GM23338 (cell line): ENCODE measurements around the gene TLX1. TPM values are rescaled to one million over a fixed set of nuclear protein-coding genes. Genes with fewer than 3 reads are reported as not detected.

Experiments
- ATAC-seq: fragments of 200-7000 bp; cut with Tn5 transposase; 3 replicates; pipeline ENCODE4 v1.9.1; 2020
- DNase-seq: peaks from one replicate; pipeline ENCODE4 v3.0.0-alpha.2; 2015; ENCODE audit warnings: low spot score
- H2AFZ ChIP-seq: fragments of 200-600 bp; sonication (generic); 2 replicates; pipeline ENCODE4 v1.8.0; 2016; ENCODE audit warnings: antibody characterized with exemption, mild to moderate bottlenecking, moderate library complexity
- H3F3A ChIP-seq: fragments of 200-600 bp; sonication (generic); replicated peaks from 2 replicates; pipeline ENCODE4 v1.8.0; 2017; ENCODE audit warnings: antibody characterized with exemption, mixed run types, low read depth
- H3K27ac ChIP-seq: fragments of 200-600 bp; sonication (generic); 2 replicates; pipeline ENCODE4 v1.6.1; 2016; ENCODE audit warnings: low read depth
- H3K27me3 ChIP-seq: fragments of 200-600 bp; sonication (generic); 2 replicates; pipeline ENCODE4 v1.8.0; 2016; ENCODE audit warnings: mild to moderate bottlenecking, mixed run types, moderate library complexity; ENCODE audit not compliant: insufficient read depth
- H3K36me3 ChIP-seq: fragments of 200-600 bp; sonication (generic); 2 replicates; pipeline ENCODE4 v1.8.0; 2016; ENCODE audit warnings: mild to moderate bottlenecking; ENCODE audit not compliant: insufficient read depth
- H3K4me1 ChIP-seq: fragments of 200-600 bp; sonication (generic); 2 replicates; pipeline ENCODE4 v1.8.0; 2016; ENCODE audit warnings: mild to moderate bottlenecking, moderate library complexity; ENCODE audit not compliant: insufficient read depth
- H3K4me2 ChIP-seq: fragments of 200-600 bp; sonication (generic); 2 replicates; pipeline ENCODE4 v1.7.1; 2017; ENCODE audit warnings: mixed run types
- H3K4me3 ChIP-seq: fragments of 200-600 bp; sonication (generic); 2 replicates; pipeline ENCODE4 v1.6.1; 2016; ENCODE audit warnings: mixed run types
- H3K79me2 ChIP-seq: fragments of 200-600 bp; sonication (generic); replicated peaks from 2 replicates; pipeline ENCODE4 v1.8.0; 2017; ENCODE audit warnings: mild to moderate bottlenecking; ENCODE audit not compliant: insufficient read depth
- H3K9me2 ChIP-seq: fragments of 200-600 bp; sonication (generic); 2 replicates; pipeline ENCODE4 v1.8.0; 2017; ENCODE audit not compliant: insufficient read depth
- H4K20me1 ChIP-seq: fragments of 200-600 bp; sonication (generic); replicated peaks from 2 replicates; pipeline ENCODE4 v1.8.0; 2017; ENCODE audit warnings: mild to moderate bottlenecking; ENCODE audit not compliant: insufficient read depth
- H3K27ac Mint-ChIP-seq: 2 replicates; pipeline ENCODE4 v1.8.0; 2020; ENCODE audit warnings: inconsistent platforms, mild to moderate bottlenecking, moderate library complexity, mixed read lengths
- H3K27me3 Mint-ChIP-seq: 3 replicates; pipeline ENCODE4 v1.8.0; 2022; ENCODE audit warnings: low read depth, mild to moderate bottlenecking, moderate library complexity, mixed read lengths, inconsistent platforms; ENCODE audit not compliant: insufficient read depth, poor library complexity
- H3K36me3 Mint-ChIP-seq: 3 replicates; pipeline ENCODE4 v1.8.0; 2021; ENCODE audit warnings: low read depth, mild to moderate bottlenecking, inconsistent platforms, moderate library complexity, mixed read lengths
- H3K4me1 Mint-ChIP-seq: 3 replicates; pipeline ENCODE4 v1.8.0; 2020; ENCODE audit warnings: mild to moderate bottlenecking, inconsistent platforms, mixed read lengths
- H3K4me3 Mint-ChIP-seq: 3 replicates; pipeline ENCODE4 v1.8.0; 2021; ENCODE audit warnings: moderate library complexity, mild to moderate bottlenecking, inconsistent platforms, mixed read lengths
- H3K9me3 Mint-ChIP-seq: 3 replicates; pipeline ENCODE4 v1.8.0; 2020; ENCODE audit warnings: moderate library complexity, mild to moderate bottlenecking, inconsistent platforms, mixed read lengths
- CREB1 ChIP-seq: fragments of 250-450 bp; sonication (Bioruptor Pico); IDR thresholded peaks from 2 replicates; pipeline ENCODE4 v1.5.0; 2020; ENCODE audit warnings: low read depth, mild to moderate bottlenecking, moderate library complexity
- EZH2 ChIP-seq: fragments of 200-600 bp; sonication (generic); IDR thresholded peaks from one replicate; pipeline ENCODE4 v1.8.0; 2017; ENCODE audit warnings: antibody characterized with exemption, mild to moderate bottlenecking, low read depth; ENCODE audit not compliant: unreplicated experiment
- EZH2phosphoT487 ChIP-seq: fragments of 200-600 bp; sonication (generic); IDR thresholded peaks from one replicate; pipeline ENCODE4 v1.8.1; 2018; ENCODE audit warnings: antibody characterized with exemption; ENCODE audit not compliant: unreplicated experiment
- JUNB ChIP-seq: IDR thresholded peaks from one replicate; pipeline ENCODE4 v1.6.1; 2016; ENCODE audit warnings: antibody characterized with exemption; ENCODE audit not compliant: unreplicated experiment
- NANOG ChIP-seq: IDR thresholded peaks from 2 replicates; pipeline ENCODE4 v1.6.1; 2016; ENCODE audit warnings: antibody characterized with exemption, borderline replicate concordance
- POLR2AphosphoS5 ChIP-seq: IDR thresholded peaks from 2 replicates; pipeline ENCODE4 v1.6.1; 2016; ENCODE audit warnings: antibody characterized with exemption, low read depth
- STAT1 ChIP-seq: IDR thresholded peaks from one replicate; pipeline ENCODE4 v1.6.1; 2016; ENCODE audit warnings: antibody characterized with exemption; ENCODE audit not compliant: unreplicated experiment
- ZNF114 ChIP-seq: fragments of 250-450 bp; sonication (Bioruptor Pico); IDR thresholded peaks from 2 replicates; pipeline ENCODE4 v1.5.0; 2020; ENCODE audit warnings: mild to moderate bottlenecking, moderate library complexity
- ZNF331 ChIP-seq: fragments of 250-450 bp; sonication (Bioruptor Pico); IDR thresholded peaks from 2 replicates; pipeline ENCODE4 v1.5.0; 2020; ENCODE audit warnings: low read depth, mild to moderate bottlenecking, moderate library complexity
- polyA plus RNA-seq: library from polyadenylated mRNA; unstranded; fragments of >200 nt; fragmentation: Nextera tagmentation; extraction: Ambion mirVana; gene quantifications from 2 replicates; pipeline ENCODE4 v1.2.1, GENCODE V29; 2016
- total RNA-seq: library from RNA; depleted of rRNA; stranded (reverse); fragments of >200 nt; shearing (Covaris generic); gene quantifications from 2 replicates; pipeline ENCODE4 v1.2.3, GENCODE V29; 2014
- TF ChIP-seq, protein P1 (sequence below): IDR thresholded peaks from one replicate; pipeline ENCODE4 v1.6.1; 2018; ENCODE audit warnings: antibody characterized with exemption; ENCODE audit not compliant: unreplicated experiment
- TF ChIP-seq, protein P2 (sequence below): IDR thresholded peaks from 2 replicates; pipeline ENCODE4 v1.6.1; 2016; ENCODE audit warnings: antibody characterized with exemption
- TF ChIP-seq, protein P3 (sequence below): fragments of 250-450 bp; sonication (Bioruptor Pico); IDR thresholded peaks from 2 replicates; pipeline ENCODE4 v1.5.0; 2020; ENCODE audit warnings: mild to moderate bottlenecking, moderate library complexity
- TF ChIP-seq, protein P4 (sequence below), 2 experiments: fragments of 200-600 bp in 1 of 2; sonication (generic) in 1 of 2; conservative IDR thresholded peaks; 2 replicates each; pipeline versions ENCODE4 v1.5.1 to v1.6.1; 2016 to 2017; ENCODE audit warnings: antibody characterized with exemption in 2 of 2, low read depth in 2 of 2, mild to moderate bottlenecking in 2 of 2, moderate library complexity in 1 of 2

Gene TLX1
- total and polyA plus RNA-seq, 2 experiments from 2014 or later = not detected

DNA sequence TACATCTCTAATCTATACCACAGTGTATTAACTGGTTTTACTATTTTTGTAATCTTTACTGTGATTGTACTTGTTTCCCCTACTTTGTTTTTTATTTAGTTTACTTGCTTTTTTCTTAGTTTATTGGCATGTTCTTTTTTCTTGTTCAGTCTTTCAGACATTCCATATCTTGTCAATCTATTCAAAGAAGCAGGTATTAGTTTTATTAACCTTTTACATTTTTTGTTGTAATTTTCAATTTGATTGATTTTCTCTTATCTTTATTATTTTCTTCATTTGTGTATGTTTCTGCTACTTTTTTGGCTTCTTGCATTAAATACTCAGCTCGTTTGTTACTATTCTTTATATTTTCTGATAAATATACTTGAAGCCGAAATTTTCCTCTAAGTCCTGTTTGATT lies 41.6 kb downstream of the TLX1 start:
- Mint-ChIP-seq H3K4me3 (no peak overlapping the region), H3K36me3 (no peaks in the 10 kb centered on the region), H3K27ac (no peak overlapping the region), H3K9me3 (peaks cover 11% of the 10 kb centered on the region; the same call in 2 of the 3 replicates), H3K27me3 (peaks cover 4% of the 10 kb centered on the region), H3K4me1 (no peaks in the 10 kb centered on the region)
- Histone ChIP-seq H3K4me3 (no peak overlapping the region), H3F3A (no peaks in the 10 kb centered on the region), H3K27ac (no peak overlapping the region), H3K79me2 (no peaks in the 10 kb centered on the region), H3K4me1 (no peaks in the 10 kb centered on the region), H4K20me1 (no peaks in the 10 kb centered on the region), H2AFZ (no peak overlapping the region), H3K36me3 (no peaks in the 10 kb centered on the region), H3K27me3 (no peaks in the 10 kb centered on the region), H3K9me2 (no peaks in the 10 kb centered on the region), H3K4me2 (no peak overlapping the region)
- ATAC-seq (no peak), DNase-seq (no peak)
- TF ChIP-seq, protein P1, sequence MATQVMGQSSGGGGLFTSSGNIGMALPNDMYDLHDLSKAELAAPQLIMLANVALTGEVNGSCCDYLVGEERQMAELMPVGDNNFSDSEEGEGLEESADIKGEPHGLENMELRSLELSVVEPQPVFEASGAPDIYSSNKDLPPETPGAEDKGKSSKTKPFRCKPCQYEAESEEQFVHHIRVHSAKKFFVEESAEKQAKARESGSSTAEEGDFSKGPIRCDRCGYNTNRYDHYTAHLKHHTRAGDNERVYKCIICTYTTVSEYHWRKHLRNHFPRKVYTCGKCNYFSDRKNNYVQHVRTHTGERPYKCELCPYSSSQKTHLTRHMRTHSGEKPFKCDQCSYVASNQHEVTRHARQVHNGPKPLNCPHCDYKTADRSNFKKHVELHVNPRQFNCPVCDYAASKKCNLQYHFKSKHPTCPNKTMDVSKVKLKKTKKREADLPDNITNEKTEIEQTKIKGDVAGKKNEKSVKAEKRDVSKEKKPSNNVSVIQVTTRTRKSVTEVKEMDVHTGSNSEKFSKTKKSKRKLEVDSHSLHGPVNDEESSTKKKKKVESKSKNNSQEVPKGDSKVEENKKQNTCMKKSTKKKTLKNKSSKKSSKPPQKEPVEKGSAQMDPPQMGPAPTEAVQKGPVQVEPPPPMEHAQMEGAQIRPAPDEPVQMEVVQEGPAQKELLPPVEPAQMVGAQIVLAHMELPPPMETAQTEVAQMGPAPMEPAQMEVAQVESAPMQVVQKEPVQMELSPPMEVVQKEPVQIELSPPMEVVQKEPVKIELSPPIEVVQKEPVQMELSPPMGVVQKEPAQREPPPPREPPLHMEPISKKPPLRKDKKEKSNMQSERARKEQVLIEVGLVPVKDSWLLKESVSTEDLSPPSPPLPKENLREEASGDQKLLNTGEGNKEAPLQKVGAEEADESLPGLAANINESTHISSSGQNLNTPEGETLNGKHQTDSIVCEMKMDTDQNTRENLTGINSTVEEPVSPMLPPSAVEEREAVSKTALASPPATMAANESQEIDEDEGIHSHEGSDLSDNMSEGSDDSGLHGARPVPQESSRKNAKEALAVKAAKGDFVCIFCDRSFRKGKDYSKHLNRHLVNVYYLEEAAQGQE = no peak
- no peak for TF ChIP-seq ZNF114 (CRISPR knock-in tag)
- TF ChIP-seq STAT1 = no peak
- no peak for TF ChIP-seq EZH2phosphoT487
- TF ChIP-seq NANOG = no peak
- no peak for TF ChIP-seq JUNB
- TF ChIP-seq, protein P2, sequence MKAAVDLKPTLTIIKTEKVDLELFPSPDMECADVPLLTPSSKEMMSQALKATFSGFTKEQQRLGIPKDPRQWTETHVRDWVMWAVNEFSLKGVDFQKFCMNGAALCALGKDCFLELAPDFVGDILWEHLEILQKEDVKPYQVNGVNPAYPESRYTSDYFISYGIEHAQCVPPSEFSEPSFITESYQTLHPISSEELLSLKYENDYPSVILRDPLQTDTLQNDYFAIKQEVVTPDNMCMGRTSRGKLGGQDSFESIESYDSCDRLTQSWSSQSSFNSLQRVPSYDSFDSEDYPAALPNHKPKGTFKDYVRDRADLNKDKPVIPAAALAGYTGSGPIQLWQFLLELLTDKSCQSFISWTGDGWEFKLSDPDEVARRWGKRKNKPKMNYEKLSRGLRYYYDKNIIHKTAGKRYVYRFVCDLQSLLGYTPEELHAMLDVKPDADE = no peak
- no peak for TF ChIP-seq ZNF331
- TF ChIP-seq, protein P3, sequence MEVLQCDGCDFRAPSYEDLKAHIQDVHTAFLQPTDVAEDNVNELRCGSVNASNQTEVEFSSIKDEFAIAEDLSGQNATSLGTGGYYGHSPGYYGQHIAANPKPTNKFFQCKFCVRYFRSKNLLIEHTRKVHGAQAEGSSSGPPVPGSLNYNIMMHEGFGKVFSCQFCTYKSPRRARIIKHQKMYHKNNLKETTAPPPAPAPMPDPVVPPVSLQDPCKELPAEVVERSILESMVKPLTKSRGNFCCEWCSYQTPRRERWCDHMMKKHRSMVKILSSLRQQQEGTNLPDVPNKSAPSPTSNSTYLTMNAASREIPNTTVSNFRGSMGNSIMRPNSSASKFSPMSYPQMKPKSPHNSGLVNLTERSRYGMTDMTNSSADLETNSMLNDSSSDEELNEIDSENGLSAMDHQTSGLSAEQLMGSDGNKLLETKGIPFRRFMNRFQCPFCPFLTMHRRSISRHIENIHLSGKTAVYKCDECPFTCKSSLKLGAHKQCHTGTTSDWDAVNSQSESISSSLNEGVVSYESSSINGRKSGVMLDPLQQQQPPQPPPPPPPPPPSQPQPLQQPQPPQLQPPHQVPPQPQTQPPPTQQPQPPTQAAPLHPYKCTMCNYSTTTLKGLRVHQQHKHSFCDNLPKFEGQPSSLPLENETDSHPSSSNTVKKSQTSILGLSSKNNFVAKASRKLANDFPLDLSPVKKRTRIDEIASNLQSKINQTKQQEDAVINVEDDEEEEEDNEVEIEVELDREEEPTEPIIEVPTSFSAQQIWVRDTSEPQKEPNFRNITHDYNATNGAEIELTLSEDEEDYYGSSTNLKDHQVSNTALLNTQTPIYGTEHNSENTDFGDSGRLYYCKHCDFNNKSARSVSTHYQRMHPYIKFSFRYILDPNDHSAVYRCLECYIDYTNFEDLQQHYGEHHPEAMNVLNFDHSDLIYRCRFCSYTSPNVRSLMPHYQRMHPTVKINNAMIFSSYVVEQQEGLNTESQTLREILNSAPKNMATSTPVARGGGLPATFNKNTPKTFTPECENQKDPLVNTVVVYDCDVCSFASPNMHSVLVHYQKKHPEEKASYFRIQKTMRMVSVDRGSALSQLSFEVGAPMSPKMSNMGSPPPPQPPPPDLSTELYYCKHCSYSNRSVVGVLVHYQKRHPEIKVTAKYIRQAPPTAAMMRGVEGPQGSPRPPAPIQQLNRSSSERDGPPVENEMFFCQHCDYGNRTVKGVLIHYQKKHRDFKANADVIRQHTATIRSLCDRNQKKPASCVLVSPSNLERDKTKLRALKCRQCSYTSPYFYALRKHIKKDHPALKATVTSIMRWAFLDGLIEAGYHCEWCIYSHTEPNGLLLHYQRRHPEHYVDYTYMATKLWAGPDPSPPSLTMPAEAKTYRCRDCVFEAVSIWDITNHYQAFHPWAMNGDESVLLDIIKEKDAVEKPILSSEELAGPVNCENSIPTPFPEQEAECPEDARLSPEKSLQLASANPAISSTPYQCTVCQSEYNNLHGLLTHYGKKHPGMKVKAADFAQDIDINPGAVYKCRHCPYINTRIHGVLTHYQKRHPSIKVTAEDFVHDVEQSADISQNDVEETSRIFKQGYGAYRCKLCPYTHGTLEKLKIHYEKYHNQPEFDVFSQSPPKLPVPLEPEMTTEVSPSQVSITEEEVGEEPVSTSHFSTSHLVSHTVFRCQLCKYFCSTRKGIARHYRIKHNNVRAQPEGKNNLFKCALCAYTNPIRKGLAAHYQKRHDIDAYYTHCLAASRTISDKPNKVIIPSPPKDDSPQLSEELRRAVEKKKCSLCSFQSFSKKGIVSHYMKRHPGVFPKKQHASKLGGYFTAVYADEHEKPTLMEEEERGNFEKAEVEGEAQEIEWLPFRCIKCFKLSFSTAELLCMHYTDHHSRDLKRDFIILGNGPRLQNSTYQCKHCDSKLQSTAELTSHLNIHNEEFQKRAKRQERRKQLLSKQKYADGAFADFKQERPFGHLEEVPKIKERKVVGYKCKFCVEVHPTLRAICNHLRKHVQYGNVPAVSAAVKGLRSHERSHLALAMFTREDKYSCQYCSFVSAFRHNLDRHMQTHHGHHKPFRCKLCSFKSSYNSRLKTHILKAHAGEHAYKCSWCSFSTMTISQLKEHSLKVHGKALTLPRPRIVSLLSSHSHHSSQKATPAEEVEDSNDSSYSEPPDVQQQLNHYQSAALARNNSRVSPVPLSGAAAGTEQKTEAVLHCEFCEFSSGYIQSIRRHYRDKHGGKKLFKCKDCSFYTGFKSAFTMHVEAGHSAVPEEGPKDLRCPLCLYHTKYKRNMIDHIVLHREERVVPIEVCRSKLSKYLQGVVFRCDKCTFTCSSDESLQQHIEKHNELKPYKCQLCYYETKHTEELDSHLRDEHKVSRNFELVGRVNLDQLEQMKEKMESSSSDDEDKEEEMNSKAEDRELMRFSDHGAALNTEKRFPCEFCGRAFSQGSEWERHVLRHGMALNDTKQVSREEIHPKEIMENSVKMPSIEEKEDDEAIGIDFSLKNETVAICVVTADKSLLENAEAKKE (CRISPR knock-in tag) = no peak
- TF ChIP-seq EZH2 = no peak
- no peak for TF ChIP-seq CREB1 (CRISPR knock-in tag)
- TF ChIP-seq, protein P4, sequence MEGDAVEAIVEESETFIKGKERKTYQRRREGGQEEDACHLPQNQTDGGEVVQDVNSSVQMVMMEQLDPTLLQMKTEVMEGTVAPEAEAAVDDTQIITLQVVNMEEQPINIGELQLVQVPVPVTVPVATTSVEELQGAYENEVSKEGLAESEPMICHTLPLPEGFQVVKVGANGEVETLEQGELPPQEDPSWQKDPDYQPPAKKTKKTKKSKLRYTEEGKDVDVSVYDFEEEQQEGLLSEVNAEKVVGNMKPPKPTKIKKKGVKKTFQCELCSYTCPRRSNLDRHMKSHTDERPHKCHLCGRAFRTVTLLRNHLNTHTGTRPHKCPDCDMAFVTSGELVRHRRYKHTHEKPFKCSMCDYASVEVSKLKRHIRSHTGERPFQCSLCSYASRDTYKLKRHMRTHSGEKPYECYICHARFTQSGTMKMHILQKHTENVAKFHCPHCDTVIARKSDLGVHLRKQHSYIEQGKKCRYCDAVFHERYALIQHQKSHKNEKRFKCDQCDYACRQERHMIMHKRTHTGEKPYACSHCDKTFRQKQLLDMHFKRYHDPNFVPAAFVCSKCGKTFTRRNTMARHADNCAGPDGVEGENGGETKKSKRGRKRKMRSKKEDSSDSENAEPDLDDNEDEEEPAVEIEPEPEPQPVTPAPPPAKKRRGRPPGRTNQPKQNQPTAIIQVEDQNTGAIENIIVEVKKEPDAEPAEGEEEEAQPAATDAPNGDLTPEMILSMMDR (conservative IDR thresholded peaks at IDR 0.05; ENCODE audit: low read depth in 2 of 2) = no peak
- TF ChIP-seq POLR2AphosphoS5 = no peak
